ENCODE data around the gene BIN2. TPM values are rescaled to one million over a fixed set of nuclear protein-coding genes. Genes with fewer than 3 reads are reported as not detected.

Gene BIN2
- total and polyA plus RNA-seq, 9 of the 15 experiments (the other 6 are each of a cell fraction or from before 2014, with no cell fraction given) = 0.04 to 0.39 (median 0.25) TPM; not detected in 1

DNA sequence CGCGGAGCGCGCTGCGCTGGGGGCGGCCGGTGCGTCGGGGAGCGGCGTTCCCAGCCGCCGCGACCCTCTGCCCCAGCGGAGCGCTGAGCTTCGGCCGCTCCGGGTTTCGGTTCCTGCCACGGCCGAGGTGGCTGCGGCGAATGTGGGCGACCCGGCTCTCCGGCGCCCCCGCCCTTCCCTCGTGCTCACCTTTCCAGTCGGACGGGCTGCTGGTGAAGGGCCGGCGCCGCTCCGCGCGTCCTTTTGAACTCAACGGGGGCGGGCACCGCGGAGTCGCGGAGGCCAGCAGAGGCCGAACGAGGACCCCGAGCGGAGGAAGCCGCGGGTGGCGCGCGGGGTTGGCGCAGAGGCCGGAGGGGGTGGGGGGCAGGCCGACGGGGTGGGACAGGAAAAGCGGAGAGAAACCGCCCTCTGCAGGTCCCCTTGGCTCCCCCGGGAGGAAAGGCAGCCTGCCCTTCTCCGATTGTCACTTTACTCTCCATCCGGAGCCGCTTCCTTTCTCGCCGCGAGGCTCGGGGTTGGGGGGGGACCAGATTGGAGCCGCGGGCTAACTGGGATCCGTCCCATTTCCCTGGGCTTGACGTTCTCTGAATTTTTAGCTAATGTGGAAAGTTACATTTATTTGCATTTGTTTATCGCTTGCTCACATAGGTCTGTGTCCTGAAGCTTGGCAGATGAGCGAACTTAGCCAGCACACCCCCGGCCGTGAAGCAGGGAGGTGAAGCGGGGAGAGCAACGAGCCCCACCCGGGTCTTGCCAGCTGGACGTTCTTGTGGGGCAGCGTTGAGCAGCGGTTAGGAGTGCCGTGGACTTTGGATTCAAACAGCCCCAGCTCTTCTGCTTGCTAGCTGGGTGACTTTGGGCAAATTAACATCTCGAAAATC lies 53.7 kb downstream of the BIN2 start, which contains the start of gene SMAGP (continued):
- TF ChIP-seq ZNF124 (CRISPR knock-in tag; IDR thresholded peaks at IDR 0.05) = no peak
- TF ChIP-seq FOXK2 (conservative IDR thresholded peaks at IDR 0.05 in 1 of 2, IDR thresholded peaks at IDR 0.05 in 1 of 2; ENCODE audit: low read depth in 2 of 2) = no peak
- peak; percentile 40; the same call in 1 of the 2 replicates for TF ChIP-seq ZNF431 (CRISPR knock-in tag; IDR thresholded peaks at IDR 0.05)
- TF ChIP-seq MBD2 (IDR thresholded peaks at IDR 0.05; ENCODE audit: borderline replicate concordance, low read depth) = no peak
- TF ChIP-seq MEF2D (tag; conservative IDR thresholded peaks at IDR 0.05; ENCODE audit: low read depth) = no peak
- no peak for TF ChIP-seq MTA3 (IDR thresholded peaks at IDR 0.05; ENCODE audit: borderline replicate concordance)
- no peak for TF ChIP-seq HOXB6 (CRISPR knock-in tag; IDR thresholded peaks at IDR 0.05; ENCODE audit: borderline replicate concordance)
- peak; percentile 56; the same call in 1 of the 2 replicates for TF ChIP-seq POLR2A (conservative IDR thresholded peaks at IDR 0.05)
- 0 out of 2 replicates have a peak, but pooled peaks have one; percentile 35 for TF ChIP-seq CC2D1A (IDR thresholded peaks at IDR 0.05)
- 0 out of 2 replicates have a peak, but pooled peaks have one; percentile 17 for TF ChIP-seq TCF7 (IDR thresholded peaks at IDR 0.05; ENCODE audit: borderline replicate concordance)
- no peak for TF ChIP-seq FOXK1 (CRISPR knock-in tag; IDR thresholded peaks at IDR 0.05; ENCODE audit: borderline replicate concordance)
- no peak for TF ChIP-seq PURB (CRISPR knock-in tag; IDR thresholded peaks at IDR 0.05; ENCODE audit: low read depth)
- TF ChIP-seq, protein P1, sequence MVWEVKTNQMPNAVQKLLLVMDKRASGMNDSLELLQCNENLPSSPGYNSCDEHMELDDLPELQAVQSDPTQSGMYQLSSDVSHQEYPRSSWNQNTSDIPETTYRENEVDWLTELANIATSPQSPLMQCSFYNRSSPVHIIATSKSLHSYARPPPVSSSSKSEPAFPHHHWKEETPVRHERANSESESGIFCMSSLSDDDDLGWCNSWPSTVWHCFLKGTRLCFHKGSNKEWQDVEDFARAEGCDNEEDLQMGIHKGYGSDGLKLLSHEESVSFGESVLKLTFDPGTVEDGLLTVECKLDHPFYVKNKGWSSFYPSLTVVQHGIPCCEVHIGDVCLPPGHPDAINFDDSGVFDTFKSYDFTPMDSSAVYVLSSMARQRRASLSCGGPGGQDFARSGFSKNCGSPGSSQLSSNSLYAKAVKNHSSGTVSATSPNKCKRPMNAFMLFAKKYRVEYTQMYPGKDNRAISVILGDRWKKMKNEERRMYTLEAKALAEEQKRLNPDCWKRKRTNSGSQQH (CRISPR knock-in tag; IDR thresholded peaks at IDR 0.05) = no peak
- no peak for TF ChIP-seq PHB2 (IDR thresholded peaks at IDR 0.05; ENCODE audit: low read depth)
- TF ChIP-seq, protein P2, sequence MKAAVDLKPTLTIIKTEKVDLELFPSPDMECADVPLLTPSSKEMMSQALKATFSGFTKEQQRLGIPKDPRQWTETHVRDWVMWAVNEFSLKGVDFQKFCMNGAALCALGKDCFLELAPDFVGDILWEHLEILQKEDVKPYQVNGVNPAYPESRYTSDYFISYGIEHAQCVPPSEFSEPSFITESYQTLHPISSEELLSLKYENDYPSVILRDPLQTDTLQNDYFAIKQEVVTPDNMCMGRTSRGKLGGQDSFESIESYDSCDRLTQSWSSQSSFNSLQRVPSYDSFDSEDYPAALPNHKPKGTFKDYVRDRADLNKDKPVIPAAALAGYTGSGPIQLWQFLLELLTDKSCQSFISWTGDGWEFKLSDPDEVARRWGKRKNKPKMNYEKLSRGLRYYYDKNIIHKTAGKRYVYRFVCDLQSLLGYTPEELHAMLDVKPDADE (conservative IDR thresholded peaks at IDR 0.05; ENCODE audit: control insufficient read depth, low read depth, low read length) = 0 out of 2 replicates have a peak, but pooled peaks have one; percentile 12
- no peak for TF ChIP-seq HEY1 (CRISPR knock-in tag; IDR thresholded peaks at IDR 0.05; ENCODE audit: borderline replicate concordance)
- TF ChIP-seq, protein P3, sequence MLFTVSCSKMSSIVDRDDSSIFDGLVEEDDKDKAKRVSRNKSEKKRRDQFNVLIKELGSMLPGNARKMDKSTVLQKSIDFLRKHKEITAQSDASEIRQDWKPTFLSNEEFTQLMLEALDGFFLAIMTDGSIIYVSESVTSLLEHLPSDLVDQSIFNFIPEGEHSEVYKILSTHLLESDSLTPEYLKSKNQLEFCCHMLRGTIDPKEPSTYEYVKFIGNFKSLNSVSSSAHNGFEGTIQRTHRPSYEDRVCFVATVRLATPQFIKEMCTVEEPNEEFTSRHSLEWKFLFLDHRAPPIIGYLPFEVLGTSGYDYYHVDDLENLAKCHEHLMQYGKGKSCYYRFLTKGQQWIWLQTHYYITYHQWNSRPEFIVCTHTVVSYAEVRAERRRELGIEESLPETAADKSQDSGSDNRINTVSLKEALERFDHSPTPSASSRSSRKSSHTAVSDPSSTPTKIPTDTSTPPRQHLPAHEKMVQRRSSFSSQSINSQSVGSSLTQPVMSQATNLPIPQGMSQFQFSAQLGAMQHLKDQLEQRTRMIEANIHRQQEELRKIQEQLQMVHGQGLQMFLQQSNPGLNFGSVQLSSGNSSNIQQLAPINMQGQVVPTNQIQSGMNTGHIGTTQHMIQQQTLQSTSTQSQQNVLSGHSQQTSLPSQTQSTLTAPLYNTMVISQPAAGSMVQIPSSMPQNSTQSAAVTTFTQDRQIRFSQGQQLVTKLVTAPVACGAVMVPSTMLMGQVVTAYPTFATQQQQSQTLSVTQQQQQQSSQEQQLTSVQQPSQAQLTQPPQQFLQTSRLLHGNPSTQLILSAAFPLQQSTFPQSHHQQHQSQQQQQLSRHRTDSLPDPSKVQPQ (CRISPR knock-in tag; IDR thresholded peaks at IDR 0.05; ENCODE audit: borderline replicate concordance) = no peak
- TF ChIP-seq, protein P4, sequence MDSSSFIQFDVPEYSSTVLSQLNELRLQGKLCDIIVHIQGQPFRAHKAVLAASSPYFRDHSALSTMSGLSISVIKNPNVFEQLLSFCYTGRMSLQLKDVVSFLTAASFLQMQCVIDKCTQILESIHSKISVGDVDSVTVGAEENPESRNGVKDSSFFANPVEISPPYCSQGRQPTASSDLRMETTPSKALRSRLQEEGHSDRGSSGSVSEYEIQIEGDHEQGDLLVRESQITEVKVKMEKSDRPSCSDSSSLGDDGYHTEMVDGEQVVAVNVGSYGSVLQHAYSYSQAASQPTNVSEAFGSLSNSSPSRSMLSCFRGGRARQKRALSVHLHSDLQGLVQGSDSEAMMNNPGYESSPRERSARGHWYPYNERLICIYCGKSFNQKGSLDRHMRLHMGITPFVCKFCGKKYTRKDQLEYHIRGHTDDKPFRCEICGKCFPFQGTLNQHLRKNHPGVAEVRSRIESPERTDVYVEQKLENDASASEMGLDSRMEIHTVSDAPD (CRISPR knock-in tag; IDR thresholded peaks at IDR 0.05) = no peak
- 0 out of 2 replicates have a peak, but pooled peaks have one; percentile 58 for TF ChIP-seq CREB1 (IDR thresholded peaks at IDR 0.05)
- TF ChIP-seq CREB1 (CRISPR knock-in tag; IDR thresholded peaks at IDR 0.05) = peak; percentile 50; the same call in 1 of the 2 replicates
- TF ChIP-seq CTBP1 (IDR thresholded peaks at IDR 0.05; ENCODE audit: borderline replicate concordance) = no peak; the same call in none of the 2 replicates
- no peak for TF ChIP-seq TSC22D4 (tag; IDR thresholded peaks at IDR 0.05)

Measured in K562 (cell line).